ENCODE results near the gene VPS51.

GRCh38 chr11:65060913-65061408 is 35.1 kb upstream of the VPS51 start:
- TF ChIP-seq CTCF (IDR thresholded peaks at IDR 0.05) (no peak), POLR2AphosphoS5 (IDR thresholded peaks at IDR 0.05) (no peak), POLR2A (IDR thresholded peaks at IDR 0.05) (no peak)
